DND-41 (cell line): ENCODE results near the gene TRMT11.

ENCODE experiments used
- ATAC-seq: fragments of 200-7000 bp; cut with Tn5 transposase; 3 replicates; pipeline ENCODE4 v1.9.1; 2021; ENCODE audit warnings: low read depth; ENCODE audit not compliant: insufficient read depth
- DNase-seq: peaks from one replicate; pipeline ENCODE4 v3.0.0-alpha.2; 2020
- H2AFZ ChIP-seq: 2 replicates; pipeline ENCODE4 v1.6.0; 2012; ENCODE audit warnings: low read depth, low read length
- H3K27ac ChIP-seq: 2 replicates; pipeline ENCODE4 v1.5.1; 2012; ENCODE audit warnings: low read length, inconsistent platforms
- H3K27me3 ChIP-seq: fragments of 200-600 bp; sonication (generic); 2 replicates; pipeline ENCODE4 v1.6.0; 2012; ENCODE audit warnings: low read length, mild to moderate bottlenecking, inconsistent platforms; ENCODE audit not compliant: insufficient read depth, poor library complexity
- H3K36me3 ChIP-seq: 2 replicates; pipeline ENCODE4 v1.5.1; 2012; ENCODE audit warnings: low read length, inconsistent platforms; ENCODE audit not compliant: insufficient read depth
- H3K4me1 ChIP-seq: 2 replicates; pipeline ENCODE4 v1.5.1; 2012; ENCODE audit warnings: mild to moderate bottlenecking, low read length; ENCODE audit not compliant: insufficient read depth
- H3K4me2 ChIP-seq: 2 replicates; pipeline ENCODE4 v1.6.0; 2012; ENCODE audit warnings: mild to moderate bottlenecking, moderate library complexity, low read length, inconsistent platforms; ENCODE audit not compliant: insufficient read depth
- H3K4me3 ChIP-seq, 2 experiments: fragments of 200-600 bp in 1 of 2; shearing (Covaris generic) in 1 of 2; 2 replicates each; pipeline ENCODE4 v1.5.1; 2012 to 2016; ENCODE audit warnings: inconsistent platforms in 2 of 2, low read length in 2 of 2, mild to moderate bottlenecking in 2 of 2, low read depth in 1 of 2, moderate library complexity in 1 of 2
- H3K79me2 ChIP-seq: 2 replicates; pipeline ENCODE4 v1.6.0; 2012; ENCODE audit warnings: low read length, inconsistent platforms; ENCODE audit not compliant: insufficient read depth
- H3K9ac ChIP-seq: 2 replicates; pipeline ENCODE4 v1.6.0; 2012; ENCODE audit warnings: low read depth, mild to moderate bottlenecking, inconsistent platforms, low read length, moderate library complexity
- H3K9me3 ChIP-seq: 2 replicates; pipeline ENCODE4 v1.5.1; 2012; ENCODE audit warnings: low read length, moderate library complexity, mild to moderate bottlenecking, inconsistent platforms; ENCODE audit not compliant: insufficient read depth, severe bottlenecking
- H4K20me1 ChIP-seq: 2 replicates; pipeline ENCODE4 v1.6.0; 2012; ENCODE audit warnings: low read length; ENCODE audit not compliant: insufficient read depth
- EZH2 ChIP-seq: IDR thresholded peaks from 3 replicates; pipeline ENCODE4 v1.6.1; 2012; ENCODE audit warnings: borderline replicate concordance, low read depth, mild to moderate bottlenecking, moderate library complexity, low read length, inconsistent platforms; ENCODE audit not compliant: severe bottlenecking
- TF ChIP-seq, protein P1 (sequence below): IDR thresholded peaks from 2 replicates; pipeline ENCODE4 v1.5.1; 2012; ENCODE audit warnings: borderline replicate concordance, low read length, moderate library complexity, mild to moderate bottlenecking; ENCODE audit not compliant: poor library complexity, severe bottlenecking; ENCODE audit errors: extremely low read depth

Gene TRMT11

DNA sequence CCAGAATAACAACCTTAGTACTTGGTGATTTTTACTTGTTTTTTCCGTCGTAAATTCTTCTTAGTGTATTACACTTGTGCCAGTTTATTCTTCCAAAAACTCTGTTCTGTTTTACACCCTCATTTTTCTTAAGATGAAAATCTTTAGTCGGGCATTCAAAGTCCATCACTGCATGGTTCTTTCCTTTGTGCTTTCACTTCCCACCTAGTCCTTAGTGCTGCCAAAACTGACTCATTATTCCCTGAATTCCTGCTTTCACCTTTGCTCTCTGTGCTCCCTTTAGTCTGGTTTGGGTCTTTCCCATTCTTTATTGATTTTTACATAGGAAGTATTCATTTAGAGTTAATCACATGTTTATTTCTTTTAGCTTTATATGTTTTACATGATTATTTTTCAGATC is 3.3 kb downstream of the TRMT11 start:
- Histone ChIP-seq H2AFZ (no peak overlapping the region), H4K20me1 (peaks cover 3% of the 10 kb centered on the region; the same call in 1 of the 2 replicates), H3K4me2 (no peak overlapping the region), H3K27me3 (no peaks in the 10 kb centered on the region), H3K4me3 (no peak overlapping the region), H3K27ac (no peak overlapping the region), H3K36me3 (no peaks in the 10 kb centered on the region), H3K4me1 (peaks cover 31% of the 10 kb centered on the region), H3K79me2 (peaks cover 23% of the 10 kb centered on the region), H3K9me3 (no peaks in the 10 kb centered on the region), H3K9ac (no peak overlapping the region)
- no peak for DNase-seq
- no peak for TF ChIP-seq EZH2
- TF ChIP-seq, protein P1, sequence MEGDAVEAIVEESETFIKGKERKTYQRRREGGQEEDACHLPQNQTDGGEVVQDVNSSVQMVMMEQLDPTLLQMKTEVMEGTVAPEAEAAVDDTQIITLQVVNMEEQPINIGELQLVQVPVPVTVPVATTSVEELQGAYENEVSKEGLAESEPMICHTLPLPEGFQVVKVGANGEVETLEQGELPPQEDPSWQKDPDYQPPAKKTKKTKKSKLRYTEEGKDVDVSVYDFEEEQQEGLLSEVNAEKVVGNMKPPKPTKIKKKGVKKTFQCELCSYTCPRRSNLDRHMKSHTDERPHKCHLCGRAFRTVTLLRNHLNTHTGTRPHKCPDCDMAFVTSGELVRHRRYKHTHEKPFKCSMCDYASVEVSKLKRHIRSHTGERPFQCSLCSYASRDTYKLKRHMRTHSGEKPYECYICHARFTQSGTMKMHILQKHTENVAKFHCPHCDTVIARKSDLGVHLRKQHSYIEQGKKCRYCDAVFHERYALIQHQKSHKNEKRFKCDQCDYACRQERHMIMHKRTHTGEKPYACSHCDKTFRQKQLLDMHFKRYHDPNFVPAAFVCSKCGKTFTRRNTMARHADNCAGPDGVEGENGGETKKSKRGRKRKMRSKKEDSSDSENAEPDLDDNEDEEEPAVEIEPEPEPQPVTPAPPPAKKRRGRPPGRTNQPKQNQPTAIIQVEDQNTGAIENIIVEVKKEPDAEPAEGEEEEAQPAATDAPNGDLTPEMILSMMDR, result no peak
- no peak for ATAC-seq

DNA sequence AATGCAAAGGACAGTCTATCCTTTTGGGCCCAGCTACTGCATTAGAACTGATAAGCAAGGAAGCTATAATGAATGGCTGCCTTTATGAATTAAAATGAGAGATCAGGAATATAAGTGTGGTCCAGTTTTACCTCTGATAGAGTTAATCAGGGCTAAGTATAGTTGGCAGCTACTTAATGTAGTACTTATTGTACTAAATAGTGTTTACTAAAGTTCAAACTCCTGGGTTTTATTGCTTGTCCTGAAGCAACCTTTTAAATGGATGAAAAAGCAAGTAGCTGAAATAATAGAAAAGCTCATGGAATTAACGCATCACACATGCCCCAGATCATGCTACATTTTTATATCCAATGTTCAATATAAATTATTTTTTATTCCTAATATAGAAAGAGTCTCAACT is 5.3 kb downstream of the TRMT11 start:
- H3K4me1 ChIP-seq, result peaks cover 23% of the 10 kb centered on the region
- no peaks in the 10 kb centered on the region for H3K36me3 ChIP-seq
- H4K20me1 ChIP-seq, result peaks cover 3% of the 10 kb centered on the region; the same call in 1 of the 2 replicates
- H3K27me3 ChIP-seq, result no peaks in the 10 kb centered on the region
- H3K4me3 ChIP-seq, result no peak overlapping the region
- no peak overlapping the region for H3K27ac ChIP-seq
- no peak for ATAC-seq
- DNase-seq, result no peak
- no peak overlapping the region for H3K4me2 ChIP-seq
- TF ChIP-seq EZH2, result no peak
- TF ChIP-seq, protein P1, result no peak
- H3K9me3 ChIP-seq, result no peaks in the 10 kb centered on the region
- peaks cover 20% of the 10 kb centered on the region for H3K79me2 ChIP-seq
- H3K9ac ChIP-seq, result no peak overlapping the region
- H2AFZ ChIP-seq, result no peak overlapping the region

DNA sequence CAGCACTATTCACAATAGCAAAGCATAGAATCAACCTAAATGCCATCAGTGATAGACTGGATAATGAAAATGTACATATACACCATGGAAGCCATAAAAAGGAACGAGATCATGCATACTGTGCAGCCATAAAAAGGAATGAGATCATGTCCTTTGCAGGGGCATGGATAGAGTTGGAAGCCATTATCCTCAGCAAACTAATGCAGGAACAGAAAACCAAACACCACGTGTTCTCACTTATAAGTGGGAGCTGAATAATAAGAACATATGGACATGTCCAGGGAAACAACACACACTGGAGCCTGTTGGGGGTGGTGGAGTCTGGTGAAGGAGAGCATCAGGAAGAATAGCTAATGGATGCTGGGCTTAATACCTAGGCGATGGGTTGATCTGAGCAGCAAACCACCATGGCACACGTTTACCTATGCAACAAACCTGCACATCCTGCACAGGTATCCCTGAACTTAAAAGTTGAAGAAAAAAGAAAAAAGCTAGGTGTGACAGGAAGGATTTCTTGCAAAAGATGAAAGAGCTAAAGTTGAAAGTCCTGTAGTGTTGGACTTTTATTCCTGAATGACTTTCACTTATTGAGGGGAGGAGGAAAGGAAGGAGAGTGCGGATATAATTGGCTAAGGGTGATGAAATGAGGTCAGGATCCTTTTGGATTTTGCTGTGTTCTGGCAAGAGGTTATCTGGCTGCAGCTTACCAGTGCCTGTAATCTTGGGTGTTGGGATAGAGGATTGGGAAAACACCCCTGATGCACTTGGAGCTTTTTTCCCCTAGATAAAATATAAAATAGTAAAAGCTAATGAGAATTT is 8.5 kb downstream of the TRMT11 start:
- no peaks in the 10 kb centered on the region for H3K27me3 ChIP-seq
- H3K4me1 ChIP-seq, result peaks cover 4% of the 10 kb centered on the region; the same call in 1 of the 2 replicates
- no peak for TF ChIP-seq EZH2
- TF ChIP-seq, protein P1, result no peak
- DNase-seq, result no peak
- peaks cover 7% of the 10 kb centered on the region for H3K79me2 ChIP-seq
- H4K20me1 ChIP-seq, result peaks cover 3% of the 10 kb centered on the region; the same call in 1 of the 2 replicates
- no peak for ATAC-seq
- no peak overlapping the region for H3K9ac ChIP-seq
- no peaks in the 10 kb centered on the region for H3K9me3 ChIP-seq
- no peak overlapping the region for H2AFZ ChIP-seq
- no peak overlapping the region for H3K27ac ChIP-seq
- H3K36me3 ChIP-seq, result 0 out of 2 replicates have a peak, but pooled peaks cover 14% of the 10 kb centered on the region
- H3K4me3 ChIP-seq, result no peak overlapping the region
- H3K4me2 ChIP-seq, result no peak overlapping the region
